A673 (cell line): ENCODE results near the gene MRNIP.

Source experiments
- EZH2 ChIP-seq: fragments of 200-600 bp; sonication (generic); IDR thresholded peaks from 2 replicates; pipeline ENCODE4 v1.6.1; 2017; ENCODE audit warnings: borderline replicate concordance, low read depth, mild to moderate bottlenecking, mixed read lengths, antibody characterized with exemption, low read length; ENCODE audit not compliant: poor library complexity, severe bottlenecking
- TF ChIP-seq, protein P1 (sequence below): fragments of 300-800, 200-600 bp; sonication (generic); conservative IDR thresholded peaks from 2 replicates; pipeline ENCODE4 v1.5.1; 2017; ENCODE audit warnings: low read depth, mild to moderate bottlenecking, antibody characterized with exemption, low read length, moderate library complexity, mixed read lengths

DNA sequence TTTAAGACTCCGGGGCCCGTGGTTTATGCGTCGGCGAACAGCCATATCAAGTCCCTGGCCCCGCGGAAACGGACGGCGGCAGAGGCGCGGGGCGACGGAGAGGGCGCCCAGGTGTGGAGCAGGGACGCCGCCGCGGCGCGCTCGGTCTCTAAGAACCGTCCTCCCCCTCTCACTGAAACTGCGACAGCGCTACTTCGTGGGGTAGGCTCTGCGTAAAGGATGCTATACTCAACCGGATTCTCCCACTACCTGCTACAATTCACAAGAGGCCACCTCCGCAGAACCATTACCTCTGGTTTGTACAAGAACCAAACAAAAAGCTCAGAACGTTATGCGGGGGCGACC lies 404 bp downstream of the MRNIP start:
- no peak for TF ChIP-seq EZH2
- TF ChIP-seq, protein P1, sequence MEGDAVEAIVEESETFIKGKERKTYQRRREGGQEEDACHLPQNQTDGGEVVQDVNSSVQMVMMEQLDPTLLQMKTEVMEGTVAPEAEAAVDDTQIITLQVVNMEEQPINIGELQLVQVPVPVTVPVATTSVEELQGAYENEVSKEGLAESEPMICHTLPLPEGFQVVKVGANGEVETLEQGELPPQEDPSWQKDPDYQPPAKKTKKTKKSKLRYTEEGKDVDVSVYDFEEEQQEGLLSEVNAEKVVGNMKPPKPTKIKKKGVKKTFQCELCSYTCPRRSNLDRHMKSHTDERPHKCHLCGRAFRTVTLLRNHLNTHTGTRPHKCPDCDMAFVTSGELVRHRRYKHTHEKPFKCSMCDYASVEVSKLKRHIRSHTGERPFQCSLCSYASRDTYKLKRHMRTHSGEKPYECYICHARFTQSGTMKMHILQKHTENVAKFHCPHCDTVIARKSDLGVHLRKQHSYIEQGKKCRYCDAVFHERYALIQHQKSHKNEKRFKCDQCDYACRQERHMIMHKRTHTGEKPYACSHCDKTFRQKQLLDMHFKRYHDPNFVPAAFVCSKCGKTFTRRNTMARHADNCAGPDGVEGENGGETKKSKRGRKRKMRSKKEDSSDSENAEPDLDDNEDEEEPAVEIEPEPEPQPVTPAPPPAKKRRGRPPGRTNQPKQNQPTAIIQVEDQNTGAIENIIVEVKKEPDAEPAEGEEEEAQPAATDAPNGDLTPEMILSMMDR, result no peak
